Endodermal cell (in vitro differentiated cells): ENCODE results near the gene EEFSEC. TPM values are rescaled to one million over a fixed set of nuclear protein-coding genes. Genes with fewer than 3 reads are reported as not detected.

Source experiments
- DNase-seq: peaks from one replicate; pipeline ENCODE4 v3.0.0-alpha.2; 2017
- H3K27ac ChIP-seq: 2 replicates; pipeline ENCODE4 v1.5.1; 2013; ENCODE audit warnings: mild to moderate bottlenecking, low read depth, low read length, moderate library complexity
- H3K27me3 ChIP-seq: 2 replicates; pipeline ENCODE4 v1.6.1; 2013; ENCODE audit warnings: mild to moderate bottlenecking, low read length, moderate library complexity; ENCODE audit not compliant: insufficient read depth, control insufficient read depth, poor library complexity, severe bottlenecking
- H3K36me3 ChIP-seq: 2 replicates; pipeline ENCODE4 v1.7.0; 2013; ENCODE audit warnings: mild to moderate bottlenecking, low read length, moderate library complexity; ENCODE audit not compliant: control insufficient read depth, insufficient read depth
- H3K4me1 ChIP-seq: one replicate; pipeline ENCODE4 v1.7.0; 2013; ENCODE audit warnings: low read length; ENCODE audit not compliant: control insufficient read depth, insufficient read depth
- H3K4me3 ChIP-seq: 2 replicates; pipeline ENCODE4 v1.5.1; 2013; ENCODE audit warnings: mild to moderate bottlenecking, low read length, moderate library complexity
- H3K9ac ChIP-seq: 2 replicates; pipeline ENCODE4 v1.6.1; 2013; ENCODE audit warnings: mild to moderate bottlenecking, low read length, moderate library complexity; ENCODE audit not compliant: poor library complexity, severe bottlenecking; ENCODE audit errors: extremely low read depth
- H3K9me3 ChIP-seq: 2 replicates; pipeline ENCODE4 v1.6.1; 2013; ENCODE audit warnings: mild to moderate bottlenecking, low read length, moderate library complexity; ENCODE audit not compliant: control insufficient read depth
- H3K27ac Mint-ChIP-seq: 2 replicates; pipeline ENCODE4 v1.8.0; 2020; ENCODE audit warnings: mixed read lengths
- H3K27me3 Mint-ChIP-seq: 2 replicates; pipeline ENCODE4 v1.8.0; 2021; ENCODE audit warnings: mild to moderate bottlenecking, mixed read lengths; ENCODE audit not compliant: insufficient read depth
- H3K36me3 Mint-ChIP-seq: 2 replicates; pipeline ENCODE4 v1.8.0; 2020; ENCODE audit warnings: low read depth, mixed read lengths
- H3K4me1 Mint-ChIP-seq: 2 replicates; pipeline ENCODE4 v1.8.0; 2020; ENCODE audit warnings: mixed read lengths
- H3K4me3 Mint-ChIP-seq: 2 replicates; pipeline ENCODE4 v1.8.0; 2020; ENCODE audit warnings: mild to moderate bottlenecking, moderate library complexity, mixed read lengths
- H3K9me3 Mint-ChIP-seq: 2 replicates; pipeline ENCODE4 v1.8.0; 2020; ENCODE audit warnings: mild to moderate bottlenecking, mixed read lengths
- WGBS, 2 experiments: methylation state at CpG; one replicate each; pipeline versions ENCODE4 v1.1.5 to v1.1.7; 2013; ENCODE audit warnings: missing lambda C conversion rate in 2 of 2, mixed read lengths in 1 of 2; ENCODE audit not compliant: insufficient coverage in 1 of 2, insufficient read length in 1 of 2; 5-methylcytosine and 5-hydroxymethylcytosine counted together
- total RNA-seq, 2 donors: library from RNA; stranded (reverse); fragmentation: NEBNext Ultra II Directional in 1 of 2; extraction: Animal tissue kit (Norgen Biotek cat#: 25700) in 1 of 2; gene quantifications; 2 replicates in 1 of 2; 3 replicates in 1 of 2; pipeline ENCODE4 v1.2.1, GENCODE V29; 2021
- TF ChIP-seq, protein P1 (sequence below): fragments of 200-600 bp; sonication (generic); conservative IDR thresholded peaks from 2 replicates; pipeline ENCODE4 v1.5.0; 2021; ENCODE audit warnings: antibody characterized with exemption, mild to moderate bottlenecking

Gene EEFSEC
- total RNA-seq, 2 donors from 2014 or later: 11.9 to 15.8 TPM

DNA sequence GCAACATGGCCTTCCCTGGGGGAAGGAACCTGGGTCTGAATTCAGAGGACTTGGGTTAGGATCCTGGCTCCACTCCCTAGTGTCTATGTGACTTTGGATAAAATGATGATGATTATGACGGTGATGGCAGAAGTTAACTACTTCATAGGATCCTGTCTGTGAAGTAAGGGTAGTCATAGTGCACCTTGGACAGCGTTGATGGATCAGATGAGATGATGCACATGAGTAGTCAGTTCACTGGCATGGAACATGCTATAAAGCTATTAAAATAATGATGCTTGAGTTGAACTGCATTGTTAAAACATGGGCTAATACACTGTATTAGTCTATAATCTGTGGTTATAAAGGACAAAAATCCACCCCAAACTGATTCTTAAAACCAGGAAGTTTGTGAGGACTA, 62.0 kb downstream of the EEFSEC start:
- no peak overlapping the region for H3K4me3 Mint-ChIP-seq
- H3K9me3 Mint-ChIP-seq: no peaks in the 10 kb centered on the region
- H3K36me3 Mint-ChIP-seq: no peaks in the 10 kb centered on the region

DNA sequence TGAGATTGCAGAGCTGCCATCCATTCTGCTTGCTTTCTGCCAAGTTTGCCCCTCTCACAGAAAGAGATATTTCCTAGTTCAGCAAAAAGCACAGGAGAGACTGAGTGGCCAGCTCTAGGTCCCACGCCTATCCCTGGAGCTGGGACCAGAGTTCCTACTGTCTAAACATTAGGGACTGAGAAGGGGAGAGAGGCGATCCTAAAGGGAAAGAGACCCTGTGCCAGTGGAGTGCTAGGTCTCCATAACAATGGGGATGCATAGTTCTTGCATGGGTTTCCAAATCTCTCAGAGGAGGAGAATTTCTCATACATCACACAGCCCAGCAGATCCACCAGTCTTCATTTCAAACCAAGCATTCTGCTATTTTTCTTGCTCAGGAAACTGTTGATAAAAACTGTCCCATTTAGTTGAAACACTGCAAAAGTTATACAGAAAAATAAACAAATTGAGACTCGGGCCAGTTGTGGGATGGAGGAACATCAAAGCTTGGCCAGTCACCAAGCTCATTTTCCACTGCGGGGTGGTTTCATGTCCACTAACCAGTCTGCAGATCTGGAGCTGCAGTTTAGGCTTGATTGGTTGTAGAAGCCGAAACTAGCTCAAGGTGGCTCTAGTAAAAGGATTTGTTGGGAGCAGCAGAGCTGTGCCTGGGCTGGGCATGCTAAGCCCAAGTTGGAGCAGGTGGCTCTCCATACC, 62.7 kb downstream of the EEFSEC start:
- no peaks in the 10 kb centered on the region for H3K4me1 Mint-ChIP-seq
- no peaks in the 10 kb centered on the region for H3K27me3 ChIP-seq
- peaks cover 5% of the 10 kb centered on the region for H3K27me3 Mint-ChIP-seq
- WGBS, 2 experiments: 80 to 97% methylated on average over 3 to 4 of the region's 5 CpGs
- H3K36me3 Mint-ChIP-seq: peaks cover 4% of the 10 kb centered on the region
- H3K36me3 ChIP-seq: no peaks in the 10 kb centered on the region
- TF ChIP-seq, protein P1, sequence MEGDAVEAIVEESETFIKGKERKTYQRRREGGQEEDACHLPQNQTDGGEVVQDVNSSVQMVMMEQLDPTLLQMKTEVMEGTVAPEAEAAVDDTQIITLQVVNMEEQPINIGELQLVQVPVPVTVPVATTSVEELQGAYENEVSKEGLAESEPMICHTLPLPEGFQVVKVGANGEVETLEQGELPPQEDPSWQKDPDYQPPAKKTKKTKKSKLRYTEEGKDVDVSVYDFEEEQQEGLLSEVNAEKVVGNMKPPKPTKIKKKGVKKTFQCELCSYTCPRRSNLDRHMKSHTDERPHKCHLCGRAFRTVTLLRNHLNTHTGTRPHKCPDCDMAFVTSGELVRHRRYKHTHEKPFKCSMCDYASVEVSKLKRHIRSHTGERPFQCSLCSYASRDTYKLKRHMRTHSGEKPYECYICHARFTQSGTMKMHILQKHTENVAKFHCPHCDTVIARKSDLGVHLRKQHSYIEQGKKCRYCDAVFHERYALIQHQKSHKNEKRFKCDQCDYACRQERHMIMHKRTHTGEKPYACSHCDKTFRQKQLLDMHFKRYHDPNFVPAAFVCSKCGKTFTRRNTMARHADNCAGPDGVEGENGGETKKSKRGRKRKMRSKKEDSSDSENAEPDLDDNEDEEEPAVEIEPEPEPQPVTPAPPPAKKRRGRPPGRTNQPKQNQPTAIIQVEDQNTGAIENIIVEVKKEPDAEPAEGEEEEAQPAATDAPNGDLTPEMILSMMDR: no peak
- H3K27ac Mint-ChIP-seq: no peak overlapping the region
- H3K9ac ChIP-seq: no peak overlapping the region
- peaks cover 2% of the 10 kb centered on the region for H3K9me3 Mint-ChIP-seq
- no peak overlapping the region for H3K4me3 Mint-ChIP-seq
- no peak overlapping the region for H3K4me3 ChIP-seq
- no peak overlapping the region for H3K27ac ChIP-seq
- no peak for DNase-seq
- no peaks in the 10 kb centered on the region for H3K9me3 ChIP-seq
- H3K4me1 ChIP-seq: no peaks in the 10 kb centered on the region

More for the DNA sequence above, 62.0 kb downstream of the EEFSEC start:
- Histone ChIP-seq H3K36me3 (no peaks in the 10 kb centered on the region), H3K27me3 (no peaks in the 10 kb centered on the region), H3K4me1 (no peaks in the 10 kb centered on the region), H3K9ac (no peak overlapping the region), H3K9me3 (no peaks in the 10 kb centered on the region), H3K27ac (no peak overlapping the region), H3K4me3 (no peak overlapping the region)
- Mint-ChIP-seq H3K4me1 (no peaks in the 10 kb centered on the region), H3K27ac (no peak overlapping the region), H3K27me3 (peaks cover 5% of the 10 kb centered on the region)
- 91 to 94% methylated on average over 2 of the region's 2 CpGs for WGBS, 2 experiments
- no peak for DNase-seq
- TF ChIP-seq, protein P1: no peak

DNA sequence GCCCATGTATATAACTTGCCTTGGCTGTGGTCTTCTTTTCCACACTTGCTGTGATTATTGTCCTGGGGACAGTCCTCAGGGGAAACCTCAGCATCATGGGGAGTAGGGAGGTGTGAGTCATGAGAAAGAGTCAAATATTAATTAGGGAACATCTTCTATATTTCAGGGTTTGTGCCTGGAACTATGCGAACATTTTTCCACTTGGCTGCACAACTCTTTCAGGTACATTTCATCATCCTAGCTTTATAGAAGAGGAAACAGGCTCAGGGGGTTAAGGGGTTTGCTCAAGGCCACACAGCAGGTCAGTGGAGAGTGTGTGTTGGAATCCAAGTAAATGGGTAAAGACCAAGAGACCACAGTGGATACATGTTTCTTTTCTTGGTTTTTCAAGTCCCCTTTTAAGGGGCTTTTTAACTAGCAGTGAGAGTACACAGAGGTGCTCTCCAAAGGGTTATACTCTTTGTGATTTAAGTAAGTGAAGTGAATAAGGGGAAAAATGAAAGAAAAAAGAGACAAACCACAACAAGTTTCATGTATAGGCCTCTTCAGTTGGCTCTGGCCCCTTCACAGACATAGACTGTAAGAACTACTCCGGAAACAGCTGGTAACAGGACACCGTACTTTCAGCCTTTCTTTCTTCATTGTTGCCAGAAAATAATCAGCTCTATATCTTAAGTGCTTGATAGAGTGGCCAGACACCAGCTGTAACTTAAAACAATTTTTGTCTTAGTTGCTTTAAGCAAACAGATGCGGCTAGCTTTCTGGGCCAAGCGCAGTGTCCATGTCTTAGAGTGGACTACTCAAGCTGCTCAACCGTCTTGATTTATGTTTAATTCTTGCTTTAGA, 64.6 kb downstream of the EEFSEC start:
- Histone ChIP-seq H3K27ac (peak overlapping the region; percentile 4), H3K27me3 (no peaks in the 10 kb centered on the region), H3K9me3 (peaks cover 12% of the 10 kb centered on the region), H3K36me3 (no peaks in the 10 kb centered on the region), H3K4me3 (no peak overlapping the region), H3K4me1 (no peaks in the 10 kb centered on the region), H3K9ac (no peak overlapping the region)
- Mint-ChIP-seq H3K4me1 (no peaks in the 10 kb centered on the region), H3K36me3 (peaks cover 6% of the 10 kb centered on the region), H3K27me3 (peaks cover 5% of the 10 kb centered on the region), H3K27ac (no peak overlapping the region), H3K4me3 (no peak overlapping the region), H3K9me3 (peaks cover 17% of the 10 kb centered on the region)
- WGBS, 2 experiments: 92 to 95% methylated on average over 5 to 6 of the region's 6 CpGs
- DNase-seq: no peak
- TF ChIP-seq, protein P1: no peak
